Activated CD4-positive, alpha-beta T cell treated with anti-CD3 and anti-CD28 coated beads, Interleukin-2, Interleukin-6, amounts not matched to agents 100 ng/mL and 50 ng/mL, durations not matched to agents 16 hours and 8 hours (primary cell): ENCODE data around the gene MKLN1.
"Not testable (repeated sequence)": the region's sequence is repeated elsewhere in the genome, so short reads cannot be mapped to it uniquely, and the experiment has no call there.

Experiments used
- DNase-seq: peaks from one replicate; pipeline ENCODE4 v3.0.0-alpha.2; 2020

The MKLN1 gene

GRCh38 chr7:131327626-131328376 is at the start of gene MKLN1:
Gene MKLN1 (plus strand): TSS chr7:131327876. CDS start chr7:131327900, 24 bp downstream.
- peak; percentile 92 for DNase-seq

GRCh38 chr7:131279044-131279443 is 48.6 kb upstream of the MKLN1 start:
- no peak for DNase-seq

GRCh38 chr7:131281266-131282048 is 46.2 kb upstream of the MKLN1 start:
- DNase-seq: no peak

- DNase-seq: no peak
Observed at GRCh38 chr7:131284702-131285419, 42.8 kb upstream of the MKLN1 start.

GRCh38 chr7:131285556-131285955 is 42.1 kb upstream of the MKLN1 start:
- DNase-seq: no peak

GRCh38 chr7:131288450-131288849 is 39.2 kb upstream of the MKLN1 start:
- no peak for DNase-seq

- DNase-seq: no peak
Observed at GRCh38 chr7:131289051-131289450, 38.6 kb upstream of the MKLN1 start.

- DNase-seq: no peak
Observed at GRCh38 chr7:131292141-131292905, 35.4 kb upstream of the MKLN1 start.

GRCh38 chr7:131293018-131293417 is 34.7 kb upstream of the MKLN1 start:
- DNase-seq: no peak

- DNase-seq: no peak
Observed at GRCh38 chr7:131294553-131294952, 33.1 kb upstream of the MKLN1 start.

- DNase-seq: no peak
Observed at GRCh38 chr7:131298608-131298992, 29.1 kb upstream of the MKLN1 start.

- DNase-seq: no peak
Observed at GRCh38 chr7:131299074-131299473, 28.6 kb upstream of the MKLN1 start.

- no peak for DNase-seq
Observed at GRCh38 chr7:131300078-131300477, 27.6 kb upstream of the MKLN1 start.

- no peak for DNase-seq
Observed at GRCh38 chr7:131300572-131301466, 26.9 kb upstream of the MKLN1 start.

- no peak for DNase-seq
Observed at GRCh38 chr7:131302446-131302845, 25.2 kb upstream of the MKLN1 start.

- no peak for DNase-seq
Observed at GRCh38 chr7:131302876-131303707, 24.6 kb upstream of the MKLN1 start.

- DNase-seq: no peak
Observed at GRCh38 chr7:131305152-131305551, 22.5 kb upstream of the MKLN1 start.

GRCh38 chr7:131306041-131306440 is 21.6 kb upstream of the MKLN1 start:
- not testable (repeated sequence) for DNase-seq

- no peak for DNase-seq
Observed at GRCh38 chr7:131306777-131307176, 20.9 kb upstream of the MKLN1 start.

- DNase-seq: no peak
Observed at GRCh38 chr7:131307627-131308026, 20.0 kb upstream of the MKLN1 start.

GRCh38 chr7:131312838-131313237 is 14.8 kb upstream of the MKLN1 start:
- DNase-seq: no peak
